SJSA1 (cell line): ENCODE results near the gene CFAP97D1. TPM values are rescaled to one million over a fixed set of nuclear protein-coding genes. Genes with fewer than 3 reads are reported as not detected.
A peak's percentile ranks its signal among the peaks of the same experiment; 100 is the strongest.

Experiments
- DNase-seq, 2 experiments: peaks; one replicate each; pipeline ENCODE4 v3.0.0-alpha.2; 2015 to 2020; ENCODE audit warnings: low spot score in 2 of 2, low read depth in 1 of 2
- H3K27ac ChIP-seq: fragments of 250-450 bp; sonication (Bioruptor Pico); 2 replicates; pipeline ENCODE4 v1.5.1; 2020; ENCODE audit warnings: mild to moderate bottlenecking, moderate library complexity
- H3K27me3 ChIP-seq: fragments of 250-450 bp; sonication (Bioruptor Pico); replicated peaks from 2 replicates; pipeline ENCODE4 v1.5.1; 2020; ENCODE audit warnings: mild to moderate bottlenecking, moderate library complexity
- H3K36me3 ChIP-seq: fragments of 250-450 bp; sonication (Bioruptor Pico); 2 replicates; pipeline ENCODE4 v1.5.1; 2020; ENCODE audit warnings: mild to moderate bottlenecking
- H3K4me1 ChIP-seq: fragments of 250-450 bp; sonication (Bioruptor Pico); replicated peaks from 2 replicates; pipeline ENCODE4 v1.6.1; 2021; ENCODE audit warnings: mild to moderate bottlenecking
- H3K4me3 ChIP-seq: fragments of 250-450 bp; sonication (Bioruptor Pico); 2 replicates; pipeline ENCODE4 v1.5.1; 2020; ENCODE audit warnings: mild to moderate bottlenecking
- H3K9me3 ChIP-seq: fragments of 250-450 bp; sonication (Bioruptor Pico); replicated peaks from 2 replicates; pipeline ENCODE4 v1.5.1; 2020; ENCODE audit warnings: mild to moderate bottlenecking
- total RNA-seq: library from RNA; depleted of rRNA; stranded (reverse); fragments of >200 nt; shearing (Covaris generic); gene quantifications from 2 replicates; pipeline ENCODE4 v1.2.3, GENCODE V29; 2014

The CFAP97D1 gene
- total RNA-seq, 1 experiment from 2014 or later, result not detected

DNA sequence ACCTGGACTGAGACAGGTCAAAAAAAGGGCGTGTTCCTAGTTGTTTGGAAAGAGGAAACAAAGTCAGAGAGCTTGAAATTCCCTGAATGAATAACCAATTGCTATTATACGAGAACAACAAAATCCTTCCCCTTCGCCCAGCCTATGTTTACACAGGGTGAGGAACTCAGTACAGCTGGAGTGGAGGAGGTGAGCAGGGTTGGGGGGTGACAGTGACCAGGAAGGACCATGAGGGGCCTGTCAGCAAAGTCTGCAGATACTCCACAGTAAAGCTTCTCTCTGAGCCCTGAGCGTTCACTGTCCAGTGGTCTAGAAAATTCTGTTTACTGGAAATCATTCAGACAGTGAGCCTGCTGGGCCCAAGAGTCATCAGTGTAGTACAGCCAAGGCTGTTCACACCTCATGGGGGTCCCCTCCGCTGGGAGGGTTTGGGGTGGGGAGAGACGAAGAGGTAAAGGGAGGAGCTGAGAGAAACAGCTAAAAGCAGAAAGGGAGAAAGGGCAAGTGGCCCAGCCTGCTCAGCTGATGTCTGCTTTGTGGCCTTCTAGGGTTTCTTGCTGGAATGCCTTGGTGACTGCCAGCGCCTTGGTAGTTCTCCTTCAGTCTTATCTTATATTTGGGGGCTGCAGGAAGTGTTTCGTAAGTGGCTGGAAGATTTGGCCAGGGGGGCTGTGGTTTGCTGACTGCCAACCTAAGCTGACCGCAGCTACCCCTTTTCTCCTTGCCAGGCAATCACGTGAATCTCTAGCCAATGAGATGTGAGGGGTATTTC lies 7.2 kb upstream of the CFAP97D1 start:
- H3K4me1 ChIP-seq, result peaks cover 9% of the 10 kb centered on the region
- no peaks in the 10 kb centered on the region for H3K27me3 ChIP-seq
- no peak for DNase-seq
- no peaks in the 10 kb centered on the region for H3K9me3 ChIP-seq
- H3K27ac ChIP-seq, result no peak overlapping the region
- H3K4me3 ChIP-seq, result no peak overlapping the region
- H3K36me3 ChIP-seq, result peaks cover 90% of the 10 kb centered on the region

DNA sequence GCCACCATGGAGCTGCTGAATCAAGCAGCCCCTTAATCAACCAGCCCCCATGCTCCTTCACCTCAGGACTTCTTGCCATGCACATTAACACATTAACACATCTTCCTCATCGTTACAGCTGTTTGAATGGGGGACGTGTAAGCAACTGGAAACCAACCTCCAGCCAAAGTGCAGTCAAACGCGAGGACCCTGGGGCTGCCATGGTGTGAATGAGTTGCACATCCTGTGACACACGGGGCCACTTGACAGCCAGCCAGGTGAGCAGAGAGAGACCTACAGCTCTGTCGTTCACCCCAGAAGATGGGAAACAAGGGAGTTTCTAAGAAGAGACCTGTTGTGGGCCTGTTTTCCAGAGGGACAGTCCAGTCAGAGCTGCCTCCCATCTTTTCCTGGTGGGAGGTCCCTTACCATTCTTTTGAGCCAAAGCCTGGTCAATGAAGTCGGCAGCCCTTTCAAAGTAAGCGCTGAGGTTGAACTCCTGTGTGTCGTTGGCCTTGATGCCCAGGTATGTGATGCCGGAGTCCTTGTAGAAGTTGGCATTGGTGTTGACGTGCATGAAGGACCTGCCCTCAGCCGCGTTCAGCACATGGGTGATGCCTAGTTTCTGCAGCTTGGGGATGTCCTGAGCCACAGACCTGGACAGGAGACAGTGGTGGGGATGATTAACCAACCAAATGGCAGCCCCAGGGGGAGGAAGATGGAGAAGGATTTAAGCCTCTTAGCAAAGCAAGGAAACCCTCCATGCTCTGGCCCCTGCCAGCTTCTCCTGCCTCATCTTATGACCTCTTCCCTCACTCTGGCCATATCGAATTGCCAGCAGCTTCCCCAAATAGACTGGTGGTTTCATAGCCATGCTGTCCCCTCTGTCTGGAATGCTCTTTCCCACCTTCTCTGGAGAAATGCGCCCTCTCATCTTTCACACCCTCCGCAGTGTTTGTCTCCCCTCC lies 5.7 kb upstream of the CFAP97D1 start:
- Histone ChIP-seq H3K9me3 (no peaks in the 10 kb centered on the region), H3K27ac (no peak overlapping the region), H3K4me3 (no peak overlapping the region), H3K36me3 (peaks cover 81% of the 10 kb centered on the region), H3K4me1 (peaks cover 15% of the 10 kb centered on the region), H3K27me3 (no peaks in the 10 kb centered on the region)
- DNase-seq, result peak in 1 of 2 experiments; percentile 40

DNA sequence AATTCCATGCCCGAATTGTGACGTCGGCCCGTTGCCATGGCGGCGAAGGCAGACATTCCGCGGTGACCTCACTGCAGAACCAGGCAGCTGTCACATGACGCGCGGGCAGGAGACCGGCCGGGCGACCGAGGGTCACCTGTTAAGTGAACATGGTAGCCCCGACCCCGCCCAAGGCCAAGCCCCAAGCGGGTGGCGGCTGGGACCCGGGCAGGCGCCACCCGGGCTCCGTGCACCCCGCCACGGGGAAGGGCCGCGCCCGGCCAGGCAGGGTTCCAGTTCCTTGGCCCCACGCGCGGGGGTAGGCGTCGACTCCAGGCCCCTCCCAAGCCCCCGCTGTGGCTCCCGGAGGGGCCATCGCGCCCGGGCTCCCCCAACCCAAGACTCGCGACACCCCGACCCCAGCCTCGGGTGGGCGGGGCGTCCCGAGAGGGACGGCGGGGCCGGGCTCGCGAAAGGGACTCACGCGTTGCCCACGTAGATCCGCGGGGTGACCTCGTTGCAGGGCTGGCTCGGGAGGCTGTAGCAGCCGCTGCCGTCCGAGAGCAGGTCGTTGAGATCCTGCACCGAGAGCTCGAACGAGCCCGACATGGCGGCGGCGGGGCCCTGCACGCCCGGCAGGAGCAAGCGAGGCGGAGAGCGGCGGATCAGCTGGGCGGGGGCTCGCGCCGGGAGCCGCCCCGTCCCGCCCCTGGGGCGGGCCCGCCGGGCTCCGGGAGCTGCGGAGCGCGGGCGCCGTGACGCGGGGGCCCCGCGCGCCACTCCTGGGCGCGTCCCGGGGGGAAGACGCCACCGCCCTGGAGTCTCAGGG lies 1.7 kb upstream of the CFAP97D1 start, which contains the start of gene DUSP3:
Gene DUSP3, minus strand, starts transcription at position 641 of the 808 bp plus-strand sequence. Its CDS starts 53 bp downstream, at position 588.
- Histone ChIP-seq H3K27me3 (no peaks in the 10 kb centered on the region), H3K27ac (peak within 1 kb of the TSS; percentile 97), H3K4me3 (peak within 1 kb of the TSS; percentile 83), H3K4me1 (peaks cover 25% of the 10 kb centered on the region), H3K36me3 (peaks cover 46% of the 10 kb centered on the region), H3K9me3 (no peaks in the 10 kb centered on the region)
- peak; percentile 91 to 97 for DNase-seq

DNA sequence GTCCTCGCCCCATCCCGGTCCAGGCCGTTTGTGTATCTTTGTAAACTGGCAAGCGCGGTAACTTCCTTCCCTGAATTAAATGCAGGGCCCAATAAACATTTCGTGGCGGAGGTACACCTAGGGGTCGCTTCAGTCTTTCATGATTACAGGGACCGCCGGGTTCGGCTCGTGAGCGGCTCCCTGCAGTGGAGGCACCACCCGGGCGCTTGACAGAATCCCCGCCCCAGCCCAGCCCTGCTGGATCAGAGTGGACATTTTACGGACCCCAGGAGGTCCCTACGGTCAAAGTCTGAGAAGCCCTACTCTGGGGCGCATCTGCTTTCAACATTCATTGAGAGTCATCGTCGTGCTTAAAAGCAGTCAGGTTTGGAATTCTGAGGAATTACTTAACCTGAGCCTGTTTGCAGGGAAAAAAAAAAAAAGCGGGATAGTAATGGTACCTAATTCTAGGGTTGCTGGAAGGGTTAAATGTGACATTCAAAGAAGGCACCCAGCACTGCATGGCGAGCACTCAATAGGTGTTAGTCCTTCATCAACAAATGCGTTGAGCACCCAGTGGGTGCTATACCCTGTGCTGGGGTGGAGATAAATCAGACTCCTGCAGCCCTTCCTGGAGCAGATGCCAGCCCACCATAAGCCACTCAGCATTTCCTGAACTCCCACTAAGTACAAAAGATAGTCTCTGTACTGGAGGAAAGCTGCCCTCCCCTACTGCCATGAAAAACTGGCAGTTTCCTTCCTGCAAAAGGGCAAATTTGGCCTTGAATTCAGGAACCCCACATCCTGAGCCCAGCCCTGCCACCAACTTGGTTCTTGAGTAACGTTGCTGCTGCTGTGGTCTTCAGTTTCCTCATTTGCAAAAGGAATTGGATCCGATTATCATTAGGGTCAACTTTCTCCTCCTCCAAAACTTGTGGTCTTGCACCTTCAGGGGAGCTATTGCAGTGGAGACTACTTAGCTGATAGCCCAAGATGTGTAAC lies 800 bp upstream of the CFAP97D1 start:
- peak in 1 of 2 experiments; percentile 86 for DNase-seq
- peaks cover 34% of the 10 kb centered on the region for H3K4me1 ChIP-seq
- peak overlapping the region; percentile 83 for H3K4me3 ChIP-seq
- peak overlapping the region; percentile 97 for H3K27ac ChIP-seq
- peaks cover 37% of the 10 kb centered on the region for H3K36me3 ChIP-seq
- H3K9me3 ChIP-seq, result no peaks in the 10 kb centered on the region
- H3K27me3 ChIP-seq, result no peaks in the 10 kb centered on the region

DNA sequence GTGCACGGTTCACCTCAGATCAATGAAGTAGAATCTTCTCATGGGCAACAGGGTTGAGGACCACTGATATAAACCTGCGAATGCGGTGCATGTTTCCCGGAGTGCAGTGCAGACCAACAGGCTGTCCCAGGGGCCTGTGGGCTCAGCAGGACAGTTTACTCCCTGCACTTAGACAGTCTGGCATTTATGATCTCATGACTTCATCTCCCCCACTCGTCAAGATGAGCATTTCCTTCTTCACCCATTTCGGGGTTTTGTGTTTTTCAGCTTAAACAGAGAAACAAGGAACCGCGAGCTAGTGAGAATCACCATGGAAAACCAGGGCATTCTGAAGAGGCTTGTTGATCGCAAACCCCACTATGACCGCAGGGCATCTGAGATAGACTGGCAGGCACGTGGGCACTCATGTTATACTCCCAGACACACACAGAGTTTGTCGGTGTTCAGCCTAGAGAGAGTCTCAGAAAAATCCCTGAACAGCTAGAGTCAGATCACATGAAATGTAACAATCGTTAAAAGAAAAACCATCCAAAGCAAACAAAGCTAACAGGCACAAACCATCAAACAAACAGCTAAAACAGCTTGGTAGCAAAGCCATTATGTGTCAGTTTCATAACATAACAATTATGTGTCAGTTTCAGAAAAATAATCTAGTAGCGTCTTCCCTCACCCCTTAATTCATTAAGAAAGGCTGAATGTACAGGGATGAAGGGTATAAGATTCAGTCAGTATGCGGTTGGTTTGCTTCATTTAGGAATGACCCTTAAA lies 2.9 kb downstream of the CFAP97D1 start:
- peaks cover 6% of the 10 kb centered on the region for H3K36me3 ChIP-seq
- H3K4me3 ChIP-seq, result no peak overlapping the region
- no peak for DNase-seq
- H3K9me3 ChIP-seq, result no peaks in the 10 kb centered on the region
- H3K27me3 ChIP-seq, result no peaks in the 10 kb centered on the region
- peaks cover 33% of the 10 kb centered on the region for H3K4me1 ChIP-seq
- H3K27ac ChIP-seq, result peak overlapping the region; percentile 24

DNA sequence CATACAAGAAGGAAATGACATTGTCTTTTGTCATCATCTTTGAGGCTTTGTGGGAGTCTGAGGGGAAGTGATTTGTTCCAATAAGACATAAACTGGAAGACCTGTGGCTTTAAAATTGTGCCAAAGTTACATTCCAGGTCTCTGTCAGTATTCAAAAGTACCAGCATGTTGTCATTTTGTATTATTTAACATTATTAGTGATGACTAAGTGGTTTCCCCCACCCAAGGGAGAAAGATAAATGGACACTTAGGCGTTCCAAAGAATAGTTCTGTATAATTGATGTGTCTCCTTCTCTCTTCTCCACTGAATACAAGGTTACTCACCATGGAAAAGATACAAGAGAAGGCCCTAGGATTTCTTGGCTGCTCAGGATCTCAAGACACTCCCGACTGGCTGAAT lies 3.8 kb downstream of the CFAP97D1 start:
- Histone ChIP-seq H3K27me3 (no peaks in the 10 kb centered on the region), H3K4me1 (peaks cover 32% of the 10 kb centered on the region), H3K36me3 (no peaks in the 10 kb centered on the region), H3K27ac (peak overlapping the region; percentile 24), H3K4me3 (no peak overlapping the region), H3K9me3 (no peaks in the 10 kb centered on the region)
- peak in 1 of 2 experiments; percentile 67 for DNase-seq

DNA sequence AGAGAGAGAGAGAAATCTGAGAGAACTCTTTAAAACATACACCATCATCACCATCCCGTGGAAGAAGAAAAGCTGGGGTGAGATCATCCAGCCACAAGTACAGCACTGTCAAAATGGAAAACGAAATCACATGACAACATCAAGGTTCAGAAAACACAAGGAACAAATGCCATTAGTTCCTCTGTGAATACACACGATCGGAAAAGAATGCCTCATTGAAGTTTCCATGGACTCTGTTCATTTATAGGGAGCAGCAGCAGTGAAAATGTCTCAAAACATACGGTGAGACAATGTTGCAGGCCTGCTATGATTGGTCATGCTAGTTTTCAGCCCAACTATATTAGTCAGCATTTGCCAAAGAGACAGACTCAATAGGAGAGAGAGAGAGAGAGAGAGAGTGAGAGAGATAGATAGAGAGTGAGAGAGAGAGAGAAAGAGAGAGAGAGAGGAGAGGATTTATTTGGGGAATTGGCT lies 4.4 kb downstream of the CFAP97D1 start:
- Histone ChIP-seq H3K9me3 (no peaks in the 10 kb centered on the region), H3K4me1 (peaks cover 26% of the 10 kb centered on the region), H3K36me3 (no peaks in the 10 kb centered on the region), H3K27ac (peak overlapping the region; percentile 24), H3K4me3 (no peak overlapping the region), H3K27me3 (no peaks in the 10 kb centered on the region)
- peak in 1 of 2 experiments; percentile 62 for DNase-seq

DNA sequence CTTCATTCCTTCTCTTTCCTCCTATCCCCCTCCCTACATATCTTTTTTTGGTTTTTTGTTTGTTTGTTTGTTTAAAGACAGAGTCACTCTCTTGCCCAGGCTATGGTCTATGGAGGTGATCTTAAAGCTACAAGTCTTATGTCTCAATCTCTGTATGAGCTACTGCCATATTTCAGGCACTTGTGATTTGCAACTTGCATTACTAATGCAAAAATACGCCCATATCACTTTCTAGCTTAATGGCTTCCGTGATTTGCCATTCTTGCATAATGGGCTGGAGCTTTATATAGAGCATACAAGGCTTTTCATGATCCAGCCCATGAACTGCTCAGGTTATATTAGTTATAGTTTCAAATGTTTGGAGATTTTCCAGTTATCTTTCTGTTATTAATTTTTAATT lies 7.5 kb downstream of the CFAP97D1 start:
- no peaks in the 10 kb centered on the region for H3K9me3 ChIP-seq
- peaks cover 29% of the 10 kb centered on the region for H3K4me1 ChIP-seq
- H3K4me3 ChIP-seq, result no peak overlapping the region
- H3K27me3 ChIP-seq, result no peaks in the 10 kb centered on the region
- no peak overlapping the region for H3K27ac ChIP-seq
- H3K36me3 ChIP-seq, result no peaks in the 10 kb centered on the region
- DNase-seq, result no peak

DNA sequence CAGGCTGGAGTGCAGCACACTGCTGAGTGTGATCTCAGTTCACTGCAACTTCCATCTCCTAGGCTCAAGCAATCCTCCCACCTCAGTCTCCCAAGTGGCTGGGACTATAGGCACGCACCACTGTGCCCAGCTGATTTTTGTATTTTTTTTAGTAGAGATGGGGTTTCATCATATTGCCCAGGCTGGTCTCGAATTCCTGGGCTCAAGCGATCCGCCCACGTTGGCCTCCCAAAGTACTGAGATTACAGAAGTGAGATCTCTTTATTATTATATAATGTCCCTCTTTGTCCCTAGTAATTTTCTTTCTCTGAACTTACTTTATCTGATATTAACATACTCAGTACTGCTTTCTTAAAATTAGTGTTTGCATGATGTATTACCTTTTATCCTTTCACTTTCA lies 8.3 kb downstream of the CFAP97D1 start:
- no peak overlapping the region for H3K27ac ChIP-seq
- no peaks in the 10 kb centered on the region for H3K9me3 ChIP-seq
- no peak overlapping the region for H3K4me3 ChIP-seq
- peaks cover 21% of the 10 kb centered on the region for H3K4me1 ChIP-seq
- no peak for DNase-seq
- no peaks in the 10 kb centered on the region for H3K27me3 ChIP-seq
- no peaks in the 10 kb centered on the region for H3K36me3 ChIP-seq

DNA sequence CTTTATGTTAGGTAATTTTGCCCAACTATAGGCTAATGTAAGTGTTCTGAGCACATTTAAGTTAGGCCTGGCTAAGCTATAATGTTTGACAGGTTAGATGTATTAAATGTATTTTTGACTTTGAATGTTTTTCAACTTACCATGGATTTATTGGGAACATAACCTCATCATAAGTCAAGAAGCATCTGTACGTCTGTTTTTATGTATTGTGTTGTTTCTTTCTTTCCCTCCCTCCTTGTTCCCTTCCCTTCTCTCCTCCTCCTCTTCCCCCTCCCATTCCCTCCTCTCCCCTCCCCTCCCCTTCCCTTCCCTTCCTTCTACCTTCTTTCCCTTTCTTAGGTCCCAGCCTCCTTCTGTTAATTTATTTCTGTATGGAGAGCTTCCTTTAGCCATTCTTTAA lies 9.2 kb downstream of the CFAP97D1 start:
- peaks cover 12% of the 10 kb centered on the region for H3K4me1 ChIP-seq
- H3K27me3 ChIP-seq, result no peaks in the 10 kb centered on the region
- H3K27ac ChIP-seq, result no peak overlapping the region
- no peaks in the 10 kb centered on the region for H3K9me3 ChIP-seq
- no peaks in the 10 kb centered on the region for H3K36me3 ChIP-seq
- no peak overlapping the region for H3K4me3 ChIP-seq
- DNase-seq, result no peak

DNA sequence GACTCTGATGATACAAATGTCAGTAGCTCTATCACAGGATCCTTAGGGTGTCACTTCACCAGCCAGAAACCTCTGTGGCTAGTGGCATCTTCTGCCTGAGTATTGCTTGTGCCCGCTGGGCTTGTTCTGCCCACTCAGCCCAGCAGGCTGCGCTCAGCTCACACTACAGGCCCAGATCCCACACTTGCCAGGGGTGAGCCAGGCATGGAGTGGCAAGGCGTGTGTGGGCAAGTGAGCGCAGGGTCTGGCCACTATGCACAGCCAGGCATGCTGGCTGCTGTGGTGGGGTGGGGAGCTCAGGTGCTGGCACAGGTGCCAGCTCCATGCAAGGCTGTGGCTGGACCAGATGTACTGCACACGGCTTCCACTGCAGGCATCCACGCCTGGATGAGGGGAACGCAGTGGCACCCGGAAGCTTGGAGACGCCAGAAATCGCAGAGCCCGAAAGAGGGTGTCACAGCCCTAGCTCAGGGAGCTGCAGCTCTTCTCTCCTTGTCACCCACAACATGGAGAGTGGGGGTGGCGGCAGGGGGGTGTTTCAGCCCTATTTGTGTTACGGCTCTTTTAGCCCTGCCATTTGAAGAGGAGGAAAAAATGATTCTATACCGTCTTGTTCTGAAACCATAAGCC lies 10.2 kb downstream of the CFAP97D1 start:
- Histone ChIP-seq H3K4me1 (0 out of 2 replicates have a peak, but pooled peaks cover 4% of the 10 kb centered on the region), H3K9me3 (no peaks in the 10 kb centered on the region), H3K36me3 (no peaks in the 10 kb centered on the region), H3K27ac (no peak overlapping the region), H3K27me3 (0 out of 2 replicates have a peak, but pooled peaks cover 3% of the 10 kb centered on the region), H3K4me3 (no peak overlapping the region)
- no peak for DNase-seq
